ENCODE data around the gene ITGB1BP1.
"Not testable (repeated sequence)": the region's sequence is repeated elsewhere in the genome, so short reads cannot be mapped to it uniquely, and the experiment has no call there.

ITGB1BP1 gene

GRCh38 chr2:9400268-9401058 lies 22.9 kb downstream of the ITGB1BP1 start:
- Histone ChIP-seq H3K27me3 (ENCODE audit: insufficient read depth, low read length) (no peaks in the 10 kb centered on the region), H3K79me2 (ENCODE audit: control insufficient read depth, insufficient read depth, low read length, unreplicated experiment) (no peaks in the 10 kb centered on the region), H3K36me3 (ENCODE audit: insufficient read depth, low read length) (peaks cover 17% of the 10 kb centered on the region; the same call in 1 of the 2 replicates), H3K27ac (ENCODE audit: low read depth, low read length) (no peak overlapping the region), H2AFZ (ENCODE audit: low read length, unreplicated experiment) (no peak overlapping the region), H3K4me3 (ENCODE audit: low read depth, low read length) (no peak overlapping the region), H3K4me1 (ENCODE audit: control insufficient read depth, insufficient read depth, low read length, unreplicated experiment) (peaks cover 14% of the 10 kb centered on the region)

- Histone ChIP-seq H3K4me1 (ENCODE audit: control insufficient read depth, insufficient read depth, low read length, unreplicated experiment) (peaks cover 11% of the 10 kb centered on the region), H3K27me3 (ENCODE audit: insufficient read depth, low read length) (no peaks in the 10 kb centered on the region), H3K36me3 (ENCODE audit: insufficient read depth, low read length) (peaks cover 23% of the 10 kb centered on the region), H3K79me2 (ENCODE audit: control insufficient read depth, insufficient read depth, low read length, unreplicated experiment) (no peaks in the 10 kb centered on the region), H2AFZ (ENCODE audit: low read length, unreplicated experiment) (no peak overlapping the region), H3K4me3 (ENCODE audit: low read depth, low read length) (no peak overlapping the region), H3K27ac (ENCODE audit: low read depth, low read length) (no peak overlapping the region)
Measured at GRCh38 chr2:9398881-9399780, 24.2 kb downstream of the ITGB1BP1 start.

GRCh38 chr2:9398251-9398650 lies 25.1 kb downstream of the ITGB1BP1 start:
- H2AFZ ChIP-seq (ENCODE audit: low read length, unreplicated experiment); H3K4me3 ChIP-seq (ENCODE audit: low read depth, low read length); H3K79me2 ChIP-seq (ENCODE audit: control insufficient read depth, insufficient read depth, low read length, unreplicated experiment); H3K4me1 ChIP-seq (ENCODE audit: control insufficient read depth, insufficient read depth, low read length, unreplicated experiment); H3K27me3 ChIP-seq (ENCODE audit: insufficient read depth, low read length); H3K27ac ChIP-seq (ENCODE audit: low read depth, low read length): not testable (repeated sequence)
- peaks cover 27% of the 10 kb centered on the region for H3K36me3 ChIP-seq (ENCODE audit: insufficient read depth, low read length)

GRCh38 chr2:9397201-9397600 lies 26.1 kb downstream of the ITGB1BP1 start:
- H3K4me1 ChIP-seq (ENCODE audit: control insufficient read depth, insufficient read depth, low read length, unreplicated experiment) = no peaks in the 10 kb centered on the region
- H3K36me3 ChIP-seq (ENCODE audit: insufficient read depth, low read length) = peaks cover 28% of the 10 kb centered on the region
- no peak overlapping the region for H3K4me3 ChIP-seq (ENCODE audit: low read depth, low read length)

GRCh38 chr2:9394816-9395215 lies 28.5 kb downstream of the ITGB1BP1 start:
- no peak overlapping the region for H3K27ac ChIP-seq (ENCODE audit: low read depth, low read length)
- H3K36me3 ChIP-seq (ENCODE audit: insufficient read depth, low read length) = peaks cover 24% of the 10 kb centered on the region; the same call in 1 of the 2 replicates
- H3K27me3 ChIP-seq (ENCODE audit: insufficient read depth, low read length) = no peaks in the 10 kb centered on the region
- H3K79me2 ChIP-seq (ENCODE audit: control insufficient read depth, insufficient read depth, low read length, unreplicated experiment) = no peaks in the 10 kb centered on the region
- H3K4me1 ChIP-seq (ENCODE audit: control insufficient read depth, insufficient read depth, low read length, unreplicated experiment) = no peaks in the 10 kb centered on the region
- H2AFZ ChIP-seq (ENCODE audit: low read length, unreplicated experiment) = no peak overlapping the region
- H3K4me3 ChIP-seq (ENCODE audit: low read depth, low read length) = no peak overlapping the region

More at GRCh38 chr2:9397201-9397600, 26.1 kb downstream of the ITGB1BP1 start:
- Histone ChIP-seq H3K27me3 (ENCODE audit: insufficient read depth, low read length) (no peaks in the 10 kb centered on the region), H3K27ac (ENCODE audit: low read depth, low read length) (no peak overlapping the region), H3K79me2 (ENCODE audit: control insufficient read depth, insufficient read depth, low read length, unreplicated experiment) (no peaks in the 10 kb centered on the region), H2AFZ (ENCODE audit: low read length, unreplicated experiment) (no peak overlapping the region)

GRCh38 chr2:9392898-9393765 lies 30.2 kb downstream of the ITGB1BP1 start:
- H3K27ac ChIP-seq (ENCODE audit: low read depth, low read length) = no peak overlapping the region
- H3K27me3 ChIP-seq (ENCODE audit: insufficient read depth, low read length) = no peaks in the 10 kb centered on the region
- no peak overlapping the region for H2AFZ ChIP-seq (ENCODE audit: low read length, unreplicated experiment)
- no peaks in the 10 kb centered on the region for H3K79me2 ChIP-seq (ENCODE audit: control insufficient read depth, insufficient read depth, low read length, unreplicated experiment)
- H3K36me3 ChIP-seq (ENCODE audit: insufficient read depth, low read length) = peaks cover 32% of the 10 kb centered on the region; the same call in 1 of the 2 replicates
- no peaks in the 10 kb centered on the region for H3K4me1 ChIP-seq (ENCODE audit: control insufficient read depth, insufficient read depth, low read length, unreplicated experiment)
- H3K4me3 ChIP-seq (ENCODE audit: low read depth, low read length) = no peak overlapping the region

GRCh38 chr2:9391961-9392720 lies 31.2 kb downstream of the ITGB1BP1 start:
- H3K27me3 ChIP-seq (ENCODE audit: insufficient read depth, low read length) = no peaks in the 10 kb centered on the region
- peaks cover 42% of the 10 kb centered on the region; the same call in 1 of the 2 replicates for H3K36me3 ChIP-seq (ENCODE audit: insufficient read depth, low read length)
- no peaks in the 10 kb centered on the region for H3K79me2 ChIP-seq (ENCODE audit: control insufficient read depth, insufficient read depth, low read length, unreplicated experiment)
- no peak overlapping the region for H2AFZ ChIP-seq (ENCODE audit: low read length, unreplicated experiment)
- no peaks in the 10 kb centered on the region for H3K4me1 ChIP-seq (ENCODE audit: control insufficient read depth, insufficient read depth, low read length, unreplicated experiment)
- no peak overlapping the region for H3K27ac ChIP-seq (ENCODE audit: low read depth, low read length)
- no peak overlapping the region for H3K4me3 ChIP-seq (ENCODE audit: low read depth, low read length)

- no peaks in the 10 kb centered on the region for H3K27me3 ChIP-seq (ENCODE audit: insufficient read depth, low read length)
- no peak overlapping the region for H3K4me3 ChIP-seq (ENCODE audit: low read depth, low read length)
- H3K4me1 ChIP-seq (ENCODE audit: control insufficient read depth, insufficient read depth, low read length, unreplicated experiment) = peaks cover 7% of the 10 kb centered on the region
- no peak overlapping the region for H3K27ac ChIP-seq (ENCODE audit: low read depth, low read length)
- H2AFZ ChIP-seq (ENCODE audit: low read length, unreplicated experiment) = no peak overlapping the region
- H3K79me2 ChIP-seq (ENCODE audit: control insufficient read depth, insufficient read depth, low read length, unreplicated experiment) = no peaks in the 10 kb centered on the region
- H3K36me3 ChIP-seq (ENCODE audit: insufficient read depth, low read length) = peaks cover 45% of the 10 kb centered on the region; the same call in 1 of the 2 replicates
Measured at GRCh38 chr2:9390991-9391390, 32.3 kb downstream of the ITGB1BP1 start.

GRCh38 chr2:9390151-9390850 lies 33.0 kb downstream of the ITGB1BP1 start:
- H2AFZ ChIP-seq (ENCODE audit: low read length, unreplicated experiment) = no peak overlapping the region
- peaks cover 12% of the 10 kb centered on the region for H3K4me1 ChIP-seq (ENCODE audit: control insufficient read depth, insufficient read depth, low read length, unreplicated experiment)
- no peaks in the 10 kb centered on the region for H3K79me2 ChIP-seq (ENCODE audit: control insufficient read depth, insufficient read depth, low read length, unreplicated experiment)
- H3K4me3 ChIP-seq (ENCODE audit: low read depth, low read length) = no peak overlapping the region
- H3K36me3 ChIP-seq (ENCODE audit: insufficient read depth, low read length) = peaks cover 50% of the 10 kb centered on the region; the same call in 1 of the 2 replicates
- H3K27ac ChIP-seq (ENCODE audit: low read depth, low read length) = no peak overlapping the region
- H3K27me3 ChIP-seq (ENCODE audit: insufficient read depth, low read length) = no peaks in the 10 kb centered on the region
